GM12892 (cell line): ENCODE results near the gene RBPJ.

Source experiments
- POLR2A ChIP-seq: IDR thresholded peaks from 2 replicates; pipeline ENCODE4 v1.6.1; 2011; ENCODE audit warnings: low read depth, low read length, control low read depth
- POLR2AphosphoS5 ChIP-seq: IDR thresholded peaks from 2 replicates; pipeline ENCODE4 v1.6.1; 2011; ENCODE audit warnings: low read depth, low read length, control low read depth
- TAF1 ChIP-seq: IDR thresholded peaks from 2 replicates; pipeline ENCODE4 v1.6.1; 2011; ENCODE audit warnings: low read depth, mild to moderate bottlenecking, control low read depth, low read length, borderline replicate concordance

- TF ChIP-seq TAF1 (no peak), POLR2A (no peak), POLR2AphosphoS5 (no peak)
These were observed 54.7 kb downstream of the RBPJ start for GRCh38 chr4:26375551-26375950.
